ENCODE results near the gene INAFM2.
A peak's percentile ranks its signal among the peaks of the same experiment; 100 is the strongest.

Gene INAFM2

GRCh38 chr15:40344631-40345120 is 21.2 kb downstream of the INAFM2 start:
- DNase-seq (ENCODE audit: low read depth), result peak; percentile 48

GRCh38 chr15:40345225-40345866 is 21.9 kb downstream of the INAFM2 start:
- no peak for DNase-seq (ENCODE audit: low read depth)

- no peak for DNase-seq (ENCODE audit: low read depth)
These were observed 22.5 kb downstream of the INAFM2 start for GRCh38 chr15:40345867-40346578.

GRCh38 chr15:40346579-40347558 is 23.4 kb downstream of the INAFM2 start:
- no peak for DNase-seq (ENCODE audit: low read depth)

- DNase-seq (ENCODE audit: low read depth), result no peak
These were observed 24.3 kb downstream of the INAFM2 start for GRCh38 chr15:40347559-40348473.

- DNase-seq (ENCODE audit: low read depth), result no peak
These were observed 25.0 kb downstream of the INAFM2 start for GRCh38 chr15:40348474-40348870.

GRCh38 chr15:40349163-40349562 is 25.7 kb downstream of the INAFM2 start:
- no peak for DNase-seq (ENCODE audit: low read depth)

- no peak for DNase-seq (ENCODE audit: low read depth)
These were observed 28.9 kb downstream of the INAFM2 start for GRCh38 chr15:40352281-40352901.

GRCh38 chr15:40353697-40354096 is 30.2 kb downstream of the INAFM2 start:
- no peak for DNase-seq (ENCODE audit: low read depth)

- DNase-seq (ENCODE audit: low read depth), result no peak
These were observed 31.1 kb downstream of the INAFM2 start for GRCh38 chr15:40354408-40355171.

- DNase-seq (ENCODE audit: low read depth), result no peak
These were observed 32.6 kb downstream of the INAFM2 start for GRCh38 chr15:40355976-40356585.

- no peak for DNase-seq (ENCODE audit: low read depth)
These were observed 33.8 kb downstream of the INAFM2 start for GRCh38 chr15:40357246-40357645.

- DNase-seq (ENCODE audit: low read depth), result peak; percentile 77
These were observed 34.4 kb downstream of the INAFM2 start, which contains the start of gene DISP2 for GRCh38 chr15:40357723-40358470. Gene DISP2, plus strand, starts transcription at chr15:40358219. Its CDS starts 103 bp downstream, at chr15:40358322.

- peak; percentile 38 for DNase-seq (ENCODE audit: low read depth)
These were observed 35.2 kb downstream of the INAFM2 start for GRCh38 chr15:40358471-40359353.

GRCh38 chr15:40360015-40360414 is 36.5 kb downstream of the INAFM2 start:
- DNase-seq (ENCODE audit: low read depth), result no peak

GRCh38 chr15:40361640-40362039 is 38.1 kb downstream of the INAFM2 start:
- no peak for DNase-seq (ENCODE audit: low read depth)

- DNase-seq (ENCODE audit: low read depth), result no peak
These were observed 40.1 kb downstream of the INAFM2 start for GRCh38 chr15:40363611-40364010.

- no peak for DNase-seq (ENCODE audit: low read depth)
These were observed 40.8 kb downstream of the INAFM2 start for GRCh38 chr15:40364251-40364650.

Data from stimulated activated CD8-positive, alpha-beta memory T cell treated with anti-CD3 and anti-CD28 coated beads, Interleukin-4, amount 100 ng/mL, for 24 hours (primary cell).